Measurements from ENCODE around the gene GMDS. TPM values are rescaled to one million over a fixed set of nuclear protein-coding genes. Genes with fewer than 3 reads are reported as not detected.

The GMDS gene
- total and polyA plus RNA-seq, 2 donors (not counting 1 experiment from before 2014, with no cell fraction given) = 11.5 to 16.4 TPM

- H3K9me3 Mint-ChIP-seq (ENCODE audit: insufficient read depth) = no peaks in the 10 kb centered on the region
- 89% methylated on average over 3 of the region's 6 CpGs for WGBS (ENCODE audit: insufficient coverage)
- H3K27ac Mint-ChIP-seq = no peak overlapping the region
- Histone ChIP-seq H3K4me1 (ENCODE audit: control insufficient read depth in 2 of 2, insufficient read depth in 2 of 2, low read length in 2 of 2) (no peaks in the 10 kb centered on the region), H3K9me3 (ENCODE audit: control extremely low read depth in 1 of 3, control insufficient read depth in 2 of 3, insufficient read depth in 1 of 3, low read length in 2 of 3) (no peaks in the 10 kb centered on the region), H4K20me1 (ENCODE audit: control insufficient read depth, insufficient read depth, low read length, poor library complexity, severe bottlenecking) (no peaks in the 10 kb centered on the region), H3K36me3 (replicated peaks in 1 of 2; ENCODE audit: control extremely low read depth in 1 of 2, control insufficient read depth in 1 of 2, extremely low read depth in 1 of 2, insufficient read depth in 2 of 2, low read length in 1 of 2) (no peaks in the 10 kb centered on the region), H3K4me2 (replicated peaks; ENCODE audit: low read depth, low read length, poor library complexity, severe bottlenecking) (no peak overlapping the region), H3K79me2 (ENCODE audit: control insufficient read depth, insufficient read depth, low read length) (no peaks in the 10 kb centered on the region), H3K4me3 (ENCODE audit: control extremely low read depth in 1 of 5, extremely low read depth in 1 of 5, insufficient read depth in 1 of 5, low read depth in 2 of 5, low read length in 4 of 5) (no peak overlapping the region), H3K27me3 (replicated peaks in 1 of 4; ENCODE audit: control extremely low read depth in 1 of 4, control insufficient read depth in 3 of 4, insufficient read depth in 4 of 4, low read length in 3 of 4) (no peaks in the 10 kb centered on the region), H3K9ac (ENCODE audit: low read length) (no peak overlapping the region), H3K27ac (ENCODE audit: low read length in 2 of 2) (no peak overlapping the region), H2AFZ (ENCODE audit: insufficient read depth, low read depth, low read length, poor library complexity, severe bottlenecking) (no peak overlapping the region)
- no peaks in the 10 kb centered on the region for H3K4me1 Mint-ChIP-seq
- no peak for TF ChIP-seq CTCF (IDR thresholded peaks at IDR 0.05)
- TF ChIP-seq EZH2 (IDR thresholded peaks at IDR 0.05; ENCODE audit: borderline replicate concordance, insufficient read depth, low read depth, low read length, poor library complexity, severe bottlenecking) = no peak
- intact Hi-C loops (cut with micrococcal nuclease) = no loop called here
- DNase-seq (no peak), ATAC-seq (ENCODE audit: low read depth) (no peak)
- ChIA-PET POLR2A (no interaction called here), CTCF (interaction anchor here (0.7 kb wide), 1 partner anchor 82 kb away, joined by 3 read pairs; no protein-coding TSS in a partner anchor)
- H3K27me3 Mint-ChIP-seq = no peaks in the 10 kb centered on the region
- H3K4me3 Mint-ChIP-seq = no peak overlapping the region
These were observed 558.0 kb downstream of the GMDS start for GRCh38 chr6:1687402-1687801.

GRCh38 chr6:1686117-1687098 lies 559.0 kb downstream of the GMDS start:
- Mint-ChIP-seq H3K9me3 (ENCODE audit: insufficient read depth) (no peaks in the 10 kb centered on the region), H3K27ac (no peak overlapping the region), H3K4me3 (no peak overlapping the region), H3K27me3 (no peaks in the 10 kb centered on the region), H3K4me1 (no peaks in the 10 kb centered on the region)
- no peak overlapping the region for H3K4me3 ChIP-seq (ENCODE audit: control extremely low read depth in 1 of 5, extremely low read depth in 1 of 5, insufficient read depth in 1 of 5, low read depth in 2 of 5, low read length in 4 of 5)
- no peaks in the 10 kb centered on the region for H3K9me3 ChIP-seq (ENCODE audit: control extremely low read depth in 1 of 3, control insufficient read depth in 2 of 3, insufficient read depth in 1 of 3, low read length in 2 of 3)
- ATAC-seq (ENCODE audit: low read depth) = no peak
- H3K36me3 ChIP-seq (replicated peaks in 1 of 2; ENCODE audit: control extremely low read depth in 1 of 2, control insufficient read depth in 1 of 2, extremely low read depth in 1 of 2, insufficient read depth in 2 of 2, low read length in 1 of 2) = no peaks in the 10 kb centered on the region
- no peaks in the 10 kb centered on the region for H3K27me3 ChIP-seq (replicated peaks in 1 of 4; ENCODE audit: control extremely low read depth in 1 of 4, control insufficient read depth in 3 of 4, insufficient read depth in 4 of 4, low read length in 3 of 4)
- POLR2A ChIA-PET = no interaction called here
- no peak for DNase-seq
- intact Hi-C loops (cut with micrococcal nuclease) = no loop called here
- TF ChIP-seq EZH2 (IDR thresholded peaks at IDR 0.05; ENCODE audit: borderline replicate concordance, insufficient read depth, low read depth, low read length, poor library complexity, severe bottlenecking) = no peak
- no peak for TF ChIP-seq CTCF (IDR thresholded peaks at IDR 0.05)
- H3K79me2 ChIP-seq (ENCODE audit: control insufficient read depth, insufficient read depth, low read length) = no peaks in the 10 kb centered on the region
- no peak overlapping the region for H2AFZ ChIP-seq (ENCODE audit: insufficient read depth, low read depth, low read length, poor library complexity, severe bottlenecking)
- CTCF ChIA-PET = interaction anchor here (0.6 kb wide), 1 partner anchor 39 kb away, joined by 3 read pairs; no protein-coding TSS in a partner anchor
- H3K9ac ChIP-seq (ENCODE audit: low read length) = no peak overlapping the region
- no peak overlapping the region for H3K27ac ChIP-seq (ENCODE audit: low read length in 2 of 2)
- H3K4me2 ChIP-seq (replicated peaks; ENCODE audit: low read depth, low read length, poor library complexity, severe bottlenecking) = no peak overlapping the region
- 90% methylated on average over 6 of the region's 9 CpGs for WGBS (ENCODE audit: insufficient coverage)
- no peaks in the 10 kb centered on the region for H3K4me1 ChIP-seq (ENCODE audit: control insufficient read depth in 2 of 2, insufficient read depth in 2 of 2, low read length in 2 of 2)
- H4K20me1 ChIP-seq (ENCODE audit: control insufficient read depth, insufficient read depth, low read length, poor library complexity, severe bottlenecking) = no peaks in the 10 kb centered on the region
